Measurements from ENCODE around the gene NDEL1.

GRCh38 chr17:8448310-8448709, 12.6 kb downstream of the NDEL1 start:
- no peak for TF ChIP-seq MTA3 (IDR thresholded peaks at IDR 0.05; ENCODE audit: borderline replicate concordance)
- no peak for TF ChIP-seq SMAD4 (CRISPR knock-in tag; conservative IDR thresholded peaks at IDR 0.05)
- no peak for TF ChIP-seq GATAD2A (IDR thresholded peaks at IDR 0.05)
- TF ChIP-seq PURB (CRISPR knock-in tag; IDR thresholded peaks at IDR 0.05; ENCODE audit: low read depth) = no peak
- TF ChIP-seq ZNF347 (CRISPR knock-in tag; IDR thresholded peaks at IDR 0.05; ENCODE audit: low read depth) = no peak
- TF ChIP-seq CBX3 (IDR thresholded peaks at IDR 0.05; ENCODE audit: borderline replicate concordance in 1 of 2, low read length in 2 of 2) = no peak
- no peak for TF ChIP-seq STAT5B (CRISPR knock-in tag; IDR thresholded peaks at IDR 0.05)
- no peak for TF ChIP-seq FOXP4 (CRISPR knock-in tag; IDR thresholded peaks at IDR 0.05; ENCODE audit: borderline replicate concordance)
- TF ChIP-seq, protein P1, sequence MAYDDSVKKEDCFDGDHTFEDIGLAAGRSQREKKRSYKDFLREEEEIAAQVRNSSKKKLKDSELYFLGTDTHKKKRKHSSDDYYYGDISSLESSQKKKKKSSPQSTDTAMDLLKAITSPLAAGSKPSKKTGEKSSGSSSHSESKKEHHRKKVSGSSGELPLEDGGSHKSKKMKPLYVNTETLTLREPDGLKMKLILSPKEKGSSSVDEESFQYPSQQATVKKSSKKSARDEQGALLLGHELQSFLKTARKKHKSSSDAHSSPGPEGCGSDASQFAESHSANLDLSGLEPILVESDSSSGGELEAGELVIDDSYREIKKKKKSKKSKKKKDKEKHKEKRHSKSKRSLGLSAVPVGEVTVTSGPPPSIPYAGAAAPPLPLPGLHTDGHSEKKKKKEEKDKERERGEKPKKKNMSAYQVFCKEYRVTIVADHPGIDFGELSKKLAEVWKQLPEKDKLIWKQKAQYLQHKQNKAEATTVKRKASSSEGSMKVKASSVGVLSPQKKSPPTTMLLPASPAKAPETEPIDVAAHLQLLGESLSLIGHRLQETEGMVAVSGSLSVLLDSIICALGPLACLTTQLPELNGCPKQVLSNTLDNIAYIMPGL (CRISPR knock-in tag; IDR thresholded peaks at IDR 0.05) = no peak
- TF ChIP-seq, protein P2, sequence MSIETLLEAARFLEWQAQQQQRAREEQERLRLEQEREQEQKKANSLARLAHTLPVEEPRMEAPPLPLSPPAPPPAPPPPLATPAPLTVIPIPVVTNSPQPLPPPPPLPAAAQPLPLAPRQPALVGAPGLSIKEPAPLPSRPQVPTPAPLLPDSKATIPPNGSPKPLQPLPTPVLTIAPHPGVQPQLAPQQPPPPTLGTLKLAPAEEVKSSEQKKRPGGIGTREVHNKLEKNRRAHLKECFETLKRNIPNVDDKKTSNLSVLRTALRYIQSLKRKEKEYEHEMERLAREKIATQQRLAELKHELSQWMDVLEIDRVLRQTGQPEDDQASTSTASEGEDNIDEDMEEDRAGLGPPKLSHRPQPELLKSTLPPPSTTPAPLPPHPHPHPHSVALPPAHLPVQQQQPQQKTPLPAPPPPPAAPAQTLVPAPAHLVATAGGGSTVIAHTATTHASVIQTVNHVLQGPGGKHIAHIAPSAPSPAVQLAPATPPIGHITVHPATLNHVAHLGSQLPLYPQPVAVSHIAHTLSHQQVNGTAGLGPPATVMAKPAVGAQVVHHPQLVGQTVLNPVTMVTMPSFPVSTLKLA (conservative IDR thresholded peaks at IDR 0.05) = no peak
- TF ChIP-seq CTCF (IDR thresholded peaks at IDR 0.05 in 2 of 3, conservative IDR thresholded peaks at IDR 0.05 in 1 of 3; ENCODE audit: insufficient read depth in 2 of 3, low read depth in 1 of 3, low read length in 3 of 3) = no peak
- no peak for TF ChIP-seq PYGO2 (tag; IDR thresholded peaks at IDR 0.05)
- TF ChIP-seq TBL1XR1 (IDR thresholded peaks at IDR 0.05; ENCODE audit: low read length in 2 of 2) = no peak

All from K562 (cell line).